Activated T-helper 9 cell treated with anti-CD3 and anti-CD28 coated beads, Interleukin-2, amount 50 U/mL, for 16 hours (primary cell): ENCODE results near the gene IGFBP6.
A peak's percentile ranks its signal among the peaks of the same experiment; 100 is the strongest.
"Not testable (repeated sequence)": the region's sequence is repeated elsewhere in the genome, so short reads cannot be mapped to it uniquely, and the experiment has no call there.

Source experiments
- DNase-seq: peaks from one replicate; pipeline ENCODE4 v3.0.0-alpha.2; 2020; ENCODE audit warnings: low read depth

Gene IGFBP6

GRCh38 chr12:53070877-53071492 is 26.5 kb upstream of the IGFBP6 start:
- DNase-seq = no peak

DNA sequence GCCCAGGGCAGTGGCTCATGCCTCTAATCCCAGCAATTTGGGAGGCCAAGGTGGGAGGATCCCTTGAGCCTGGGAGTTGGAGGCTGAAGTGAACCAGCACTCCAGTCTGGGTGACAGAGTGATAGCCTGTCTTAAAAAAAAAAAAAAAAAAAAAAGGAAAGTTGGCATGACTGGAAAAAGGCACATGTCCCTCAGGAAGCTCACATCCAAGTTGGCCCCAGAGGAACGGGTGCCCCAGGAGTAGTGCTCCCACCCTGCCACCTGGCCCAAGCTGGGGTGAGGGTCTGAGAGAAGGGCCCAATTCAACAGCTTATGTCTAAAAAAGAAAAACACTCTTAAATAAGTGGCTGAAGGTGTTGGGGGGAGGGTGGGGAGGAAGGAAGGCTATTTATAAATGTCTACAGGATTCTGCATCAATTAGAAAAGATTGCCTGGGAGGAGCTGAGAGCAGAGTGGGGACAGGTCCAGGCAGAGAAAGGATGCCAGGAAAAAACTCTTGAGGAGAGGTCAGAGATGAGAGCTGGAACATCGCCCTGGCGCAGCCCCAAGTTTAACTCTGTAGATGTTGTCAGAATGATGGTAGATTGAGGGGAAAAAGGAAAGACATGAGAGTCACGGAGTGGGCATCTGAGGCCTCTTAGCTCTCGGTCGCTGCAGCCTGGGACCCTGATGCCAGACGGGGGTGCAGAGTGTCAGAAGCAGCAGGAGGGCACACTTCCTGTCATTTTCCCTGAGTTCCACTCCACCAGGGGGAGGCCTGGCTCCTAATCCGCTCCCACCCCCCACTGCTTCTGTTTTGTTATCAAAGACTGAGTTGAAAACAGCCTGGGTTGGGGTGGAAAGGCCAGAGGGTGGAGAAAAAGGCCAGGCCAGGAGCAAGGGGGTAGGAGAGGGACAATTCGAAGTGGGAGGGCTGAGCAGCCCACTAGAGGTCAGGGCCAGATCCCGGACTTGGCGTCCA is 25.6 kb upstream of the IGFBP6 start:
- no peak for DNase-seq

DNA sequence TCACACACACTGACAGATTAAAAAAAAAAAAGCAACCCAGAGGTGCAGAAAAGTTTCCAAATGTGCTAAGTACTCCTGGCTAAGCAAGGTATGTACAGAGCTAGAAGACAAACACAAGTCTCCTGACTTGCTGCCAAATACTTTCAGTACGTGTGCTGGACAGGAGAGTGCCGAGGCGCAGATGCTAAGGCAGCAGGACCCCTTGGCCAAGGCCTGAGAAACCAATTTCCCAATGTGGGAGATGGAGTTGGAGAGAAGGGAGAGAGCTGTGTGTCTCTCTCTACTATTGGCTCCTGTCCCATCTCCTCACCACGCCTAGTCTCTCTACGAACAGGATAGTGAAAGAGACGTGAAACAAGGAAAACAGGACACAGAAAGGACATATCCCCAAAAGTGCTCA is 23.6 kb upstream of the IGFBP6 start:
- DNase-seq = no peak

DNA sequence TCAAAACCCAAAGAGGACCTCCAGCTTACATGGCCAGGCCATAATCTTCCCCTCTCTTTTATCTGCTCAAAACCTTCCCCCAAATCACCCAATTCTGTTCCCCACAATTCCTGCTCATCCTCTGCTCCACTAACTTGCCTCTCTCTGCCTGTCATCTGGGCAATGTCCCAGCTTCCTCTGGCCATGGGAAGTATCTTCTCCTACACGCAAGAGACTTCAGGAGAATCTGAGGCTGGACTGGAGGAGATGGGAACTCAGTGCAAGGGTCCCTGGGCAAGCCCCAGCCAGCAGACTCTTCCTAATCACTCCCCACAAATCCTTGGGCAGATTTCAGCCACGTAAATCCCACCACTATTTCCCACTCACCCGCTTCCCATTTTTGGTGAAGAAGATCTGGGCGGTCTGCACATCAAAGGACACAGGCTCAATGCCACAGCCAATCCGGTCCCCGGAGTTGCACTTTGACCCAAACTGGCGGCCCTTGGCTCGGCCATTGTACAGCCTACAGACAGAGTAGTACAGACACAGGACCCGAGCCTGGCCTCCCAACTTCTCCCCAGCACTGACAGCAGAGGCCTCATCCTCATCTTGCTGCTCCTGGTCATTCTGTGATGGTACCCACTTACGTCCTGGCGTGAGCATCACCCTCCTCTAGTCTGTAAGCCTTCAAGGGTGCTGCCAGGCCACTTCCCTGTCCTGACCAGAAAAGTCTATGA is 23.0 kb upstream of the IGFBP6 start:
- DNase-seq = no peak

DNA sequence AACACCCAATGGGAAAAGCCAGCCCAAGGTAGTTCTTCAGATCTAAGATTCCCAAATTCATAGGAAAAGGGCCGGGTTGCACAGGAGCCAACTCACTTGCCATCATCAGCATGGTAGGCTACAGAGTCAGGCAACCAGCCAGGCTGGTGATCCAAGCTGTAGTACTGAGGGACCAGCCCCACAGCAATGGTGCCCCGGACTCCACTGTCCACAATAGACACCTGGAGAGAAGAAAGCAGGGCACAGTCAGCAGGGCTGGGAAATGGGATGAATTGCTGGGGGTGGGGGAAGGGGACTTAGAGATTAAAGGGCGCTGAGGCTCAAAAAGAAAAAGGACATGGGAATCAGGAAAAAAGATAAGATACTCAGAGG is 22.5 kb upstream of the IGFBP6 start:
- no peak for DNase-seq

- DNase-seq = no peak
Observed at GRCh38 chr12:53076461-53076860, 21.0 kb upstream of the IGFBP6 start.

DNA sequence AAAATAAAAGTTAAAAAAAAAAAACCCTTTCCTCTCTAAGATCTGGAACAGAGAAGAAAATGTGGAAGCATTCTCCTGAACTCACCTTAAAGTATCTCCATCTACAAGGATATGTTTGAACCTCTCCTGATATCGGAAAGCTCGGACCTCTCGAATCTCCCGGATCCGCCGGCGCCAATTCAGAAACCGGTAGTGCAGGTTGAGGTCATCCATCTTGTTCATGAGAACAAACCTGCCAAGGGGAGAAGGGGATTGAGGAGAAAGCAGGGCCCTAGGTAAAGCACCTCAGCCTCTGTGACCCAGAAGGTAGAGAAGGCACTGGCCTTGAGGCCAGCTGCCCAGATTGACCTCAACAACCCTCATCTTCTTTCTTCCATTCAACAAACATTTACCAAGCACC is 20.4 kb upstream of the IGFBP6 start:
- no peak for DNase-seq

- DNase-seq = no peak
Observed at GRCh38 chr12:53078425-53079225, 18.8 kb upstream of the IGFBP6 start.

DNA sequence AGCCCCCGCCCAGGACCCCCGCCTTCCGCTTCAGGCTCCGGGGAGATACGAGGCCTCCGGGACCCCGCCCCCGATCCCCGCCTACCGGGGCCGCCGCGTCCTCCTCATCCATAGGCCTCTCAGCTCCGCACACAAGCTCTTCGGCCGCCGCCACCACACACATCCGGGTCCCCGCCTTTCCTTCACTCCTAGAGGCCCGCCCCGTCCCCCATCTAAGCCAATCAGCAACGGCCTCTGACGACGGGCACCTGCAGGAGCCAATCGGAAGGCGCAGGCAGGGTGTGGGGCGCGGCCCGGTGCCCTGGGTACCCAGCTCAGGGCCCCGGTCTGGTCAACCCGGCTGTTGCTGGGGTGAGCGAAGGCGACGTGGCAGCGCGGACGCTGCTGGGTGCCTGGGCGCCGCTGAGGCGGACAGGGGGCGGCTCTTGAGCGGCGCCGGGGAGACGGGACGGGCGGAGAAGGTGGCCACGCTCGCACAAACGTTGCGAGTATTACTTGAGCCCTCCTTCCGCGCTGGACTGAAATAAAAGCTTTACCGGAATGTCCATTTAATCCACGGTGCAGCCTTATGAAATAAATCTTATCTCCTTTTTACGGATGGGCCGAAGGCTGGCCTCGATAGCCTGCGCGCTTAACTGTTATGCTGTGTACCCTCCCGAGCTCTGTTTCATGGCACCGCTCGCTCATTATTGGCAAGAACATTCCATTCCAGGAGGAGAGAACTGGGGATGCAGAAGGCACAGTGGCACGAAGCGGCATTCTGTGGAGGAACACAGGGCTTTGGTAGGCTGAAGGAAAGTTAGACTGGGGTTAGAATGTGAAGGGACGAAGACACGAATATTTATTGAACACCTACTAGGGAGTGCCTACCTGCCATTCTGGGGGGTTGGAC is 18.0 kb upstream of the IGFBP6 start, which contains the start of gene SPRYD3:
Gene SPRYD3, minus strand, starts transcription at position 165 of the 892 bp plus-strand sequence. Its CDS starts 57 bp downstream, at position 108.
- peak; percentile 94 for DNase-seq

DNA sequence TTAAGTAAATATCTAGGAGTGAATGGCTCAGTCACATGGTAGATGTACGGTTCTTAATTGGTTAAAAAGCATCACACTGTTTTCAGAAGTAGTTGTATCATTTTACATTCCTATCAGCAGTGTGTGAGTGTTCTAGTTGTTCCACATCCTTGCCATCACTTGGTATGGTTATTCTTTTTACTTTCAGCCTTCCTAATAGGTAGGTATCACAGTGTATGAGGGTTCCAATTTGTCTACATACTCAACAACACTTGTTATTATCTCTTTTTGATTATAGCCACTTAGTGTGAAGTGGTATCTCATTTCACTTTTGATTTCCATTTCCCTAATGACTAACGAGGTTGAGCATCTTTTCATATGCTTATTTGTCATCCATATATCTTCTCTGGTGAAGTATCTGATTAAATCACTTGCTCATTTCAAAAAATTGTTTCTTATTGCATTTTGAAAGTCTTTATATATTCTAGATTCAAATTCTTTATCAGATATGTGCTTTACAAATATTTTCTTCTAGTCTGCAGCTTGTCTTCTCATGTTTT is 14.8 kb upstream of the IGFBP6 start:
- no peak for DNase-seq

DNA sequence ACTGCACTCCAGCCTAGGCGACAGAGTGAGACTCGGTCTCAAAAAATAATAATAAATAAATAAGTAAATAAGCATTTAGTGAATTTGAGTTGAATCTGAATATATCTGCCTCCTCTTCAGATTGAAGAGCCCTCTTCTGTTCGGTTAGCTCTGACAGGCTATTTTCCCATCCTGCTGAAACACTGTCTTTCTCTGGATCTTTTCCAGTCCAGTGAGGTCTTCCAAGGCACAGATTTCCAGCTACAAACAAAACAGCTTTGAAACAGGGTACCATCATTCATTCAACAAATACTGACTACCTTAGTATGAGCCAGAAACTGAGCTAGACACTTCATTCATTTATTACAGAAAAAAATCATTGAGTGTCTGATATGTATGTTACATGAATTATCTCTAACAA is 11.1 kb upstream of the IGFBP6 start:
- no peak for DNase-seq

DNA sequence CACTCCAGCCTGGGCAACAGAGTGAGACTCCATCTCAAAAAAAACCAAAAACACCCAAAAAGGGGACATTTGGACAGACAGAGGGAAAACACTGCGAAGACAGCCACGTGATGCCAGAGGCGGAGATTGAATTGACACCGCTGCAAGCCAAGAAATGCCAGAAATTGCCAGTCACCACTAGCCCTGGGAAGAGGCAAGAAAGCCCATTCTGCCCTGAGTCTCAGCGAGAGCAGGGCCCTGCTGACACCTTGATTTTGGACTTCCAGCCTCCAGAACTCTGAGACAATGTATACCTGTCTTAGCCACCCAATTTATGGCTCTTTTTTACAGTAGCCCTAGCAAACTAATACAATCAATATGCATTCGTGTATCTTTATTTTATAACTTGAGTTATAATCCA is 7.4 kb upstream of the IGFBP6 start:
- no peak for DNase-seq

DNA sequence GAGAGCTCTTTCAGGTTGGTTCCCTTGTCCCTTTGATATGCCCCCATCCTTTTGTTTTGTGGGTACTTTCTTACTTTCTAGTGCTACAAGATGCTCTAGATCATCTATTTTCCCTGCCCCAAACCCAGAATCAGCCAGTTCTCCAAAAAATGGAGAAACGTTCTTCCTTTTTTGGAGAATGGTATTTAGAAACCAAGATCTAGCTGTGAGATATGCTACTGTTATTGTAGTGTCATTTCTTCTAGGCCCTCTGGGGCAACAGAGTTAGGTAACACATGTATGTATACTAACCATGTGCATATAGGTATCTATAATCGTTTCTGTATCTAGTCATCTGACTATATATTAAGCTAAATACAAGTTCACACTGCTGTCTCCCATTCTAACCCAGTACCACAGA is 6.9 kb upstream of the IGFBP6 start:
- no peak for DNase-seq

DNA sequence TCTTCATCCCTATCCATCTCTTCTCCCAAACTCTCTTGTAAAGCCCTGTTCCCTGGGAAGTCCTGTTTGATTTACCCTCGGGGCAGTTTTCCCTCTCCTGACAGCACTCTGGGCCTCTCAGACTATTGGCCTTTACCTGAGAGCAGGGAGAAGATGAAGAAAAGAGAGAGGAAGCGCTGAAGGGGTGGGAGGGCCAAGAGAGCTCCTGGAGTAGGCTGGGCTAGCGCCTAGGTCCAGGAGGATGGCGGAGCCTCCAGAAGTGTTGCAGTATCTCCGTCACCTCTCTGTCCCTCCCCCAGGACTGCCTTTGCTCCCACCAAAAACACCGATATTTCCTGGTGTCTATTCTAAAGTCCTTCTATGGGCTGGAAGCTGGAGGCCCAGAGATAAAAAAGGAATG is 5.7 kb upstream of the IGFBP6 start:
- no peak for DNase-seq

- no peak for DNase-seq
Observed at GRCh38 chr12:53093777-53094393, 3.6 kb upstream of the IGFBP6 start.

DNA sequence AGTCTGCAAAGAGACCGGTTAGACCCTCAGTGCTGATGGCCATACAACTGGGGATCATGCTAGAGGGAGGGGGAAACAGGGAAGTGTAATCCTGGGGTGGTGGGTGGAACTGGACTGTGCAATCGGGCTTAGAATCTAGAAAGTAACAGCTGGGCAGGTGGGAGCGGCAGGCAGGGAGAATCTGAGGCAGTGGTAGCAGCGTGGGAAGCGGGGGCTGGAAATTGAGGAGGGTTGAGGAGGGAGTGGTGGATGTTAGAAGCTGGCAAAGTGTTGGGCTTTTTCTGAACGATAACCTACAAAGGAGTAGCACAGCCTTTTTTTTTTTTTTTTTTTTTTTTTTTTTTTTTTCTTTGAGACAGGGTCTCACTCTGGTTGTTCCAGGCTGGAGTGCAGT is 3.1 kb upstream of the IGFBP6 start:
- no peak for DNase-seq

DNA sequence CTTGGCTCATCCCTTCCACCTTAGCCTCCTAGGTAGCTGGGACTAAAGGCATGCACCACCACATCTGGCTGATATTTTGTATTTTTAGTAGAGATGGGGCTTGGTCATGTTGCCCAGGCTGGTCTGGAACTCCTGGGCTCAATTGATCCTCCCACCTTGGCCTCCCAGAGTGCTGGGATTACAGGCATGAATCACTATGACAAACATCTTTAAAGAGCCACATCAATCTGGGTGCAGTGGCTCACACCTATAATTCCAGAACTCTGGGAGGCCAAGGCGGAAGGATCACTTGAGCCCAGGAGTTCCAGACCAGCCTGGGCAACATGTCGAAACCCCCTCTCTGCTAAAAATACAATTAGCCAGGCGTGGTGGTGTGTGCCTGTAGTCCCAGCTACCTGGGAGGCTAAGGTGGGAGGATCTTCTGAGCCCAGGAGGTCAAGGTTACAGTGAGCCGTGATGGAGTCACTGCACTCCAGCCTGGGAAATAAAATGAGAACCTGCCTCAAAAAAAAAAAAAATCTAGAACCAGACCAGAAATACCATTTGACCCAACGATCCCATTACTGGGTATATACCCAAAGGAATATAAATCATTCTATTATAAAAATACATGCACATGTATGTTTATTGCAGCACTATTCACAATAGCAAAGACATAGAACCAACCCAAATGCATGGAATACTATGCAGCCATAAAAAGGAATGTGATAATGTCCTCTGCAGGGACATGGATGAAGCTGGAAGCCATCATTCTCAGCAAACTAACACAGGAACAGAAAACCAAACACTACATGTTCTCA is 2.5 kb upstream of the IGFBP6 start:
- DNase-seq = not testable (repeated sequence)

GRCh38 chr12:53095596-53095895 is 1.9 kb upstream of the IGFBP6 start:
- not testable (repeated sequence) for DNase-seq

GRCh38 chr12:53096089-53096741 is 1.3 kb upstream of the IGFBP6 start:
- no peak for DNase-seq
